HG03432 (cell line): ENCODE data around the gene USP17L22.
"Not testable (repeated sequence)": the region's sequence is repeated elsewhere in the genome, so short reads cannot be mapped to it uniquely, and the experiment has no call there.

Source experiments
- ATAC-seq: cut with Tn5 transposase; IDR thresholded peaks from one replicate; pipeline ENCODE4 v1.9.1; 2021; ENCODE audit warnings: mild to moderate bottlenecking, moderate library complexity; ENCODE audit not compliant: unreplicated experiment

USP17L22 gene, protein sequence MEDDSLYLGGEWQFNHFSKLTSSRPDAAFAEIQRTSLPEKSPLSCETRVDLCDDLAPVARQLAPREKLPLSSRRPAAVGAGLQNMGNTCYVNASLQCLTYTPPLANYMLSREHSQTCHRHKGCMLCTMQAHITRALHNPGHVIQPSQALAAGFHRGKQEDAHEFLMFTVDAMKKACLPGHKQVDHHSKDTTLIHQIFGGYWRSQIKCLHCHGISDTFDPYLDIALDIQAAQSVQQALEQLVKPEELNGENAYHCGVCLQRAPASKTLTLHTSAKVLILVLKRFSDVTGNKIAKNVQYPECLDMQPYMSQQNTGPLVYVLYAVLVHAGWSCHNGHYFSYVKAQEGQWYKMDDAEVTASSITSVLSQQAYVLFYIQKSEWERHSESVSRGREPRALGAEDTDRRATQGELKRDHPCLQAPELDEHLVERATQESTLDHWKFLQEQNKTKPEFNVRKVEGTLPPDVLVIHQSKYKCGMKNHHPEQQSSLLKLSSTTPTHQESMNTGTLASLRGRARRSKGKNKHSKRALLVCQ

GRCh38 chr4:9267319-9267718 lies at the start of gene USP17L22:
Gene USP17L22, plus strand, starts transcription at chr4:9267619. Its CDS starts 0 bp downstream, at chr4:9267619.
- not testable (repeated sequence) for ATAC-seq

DNA sequence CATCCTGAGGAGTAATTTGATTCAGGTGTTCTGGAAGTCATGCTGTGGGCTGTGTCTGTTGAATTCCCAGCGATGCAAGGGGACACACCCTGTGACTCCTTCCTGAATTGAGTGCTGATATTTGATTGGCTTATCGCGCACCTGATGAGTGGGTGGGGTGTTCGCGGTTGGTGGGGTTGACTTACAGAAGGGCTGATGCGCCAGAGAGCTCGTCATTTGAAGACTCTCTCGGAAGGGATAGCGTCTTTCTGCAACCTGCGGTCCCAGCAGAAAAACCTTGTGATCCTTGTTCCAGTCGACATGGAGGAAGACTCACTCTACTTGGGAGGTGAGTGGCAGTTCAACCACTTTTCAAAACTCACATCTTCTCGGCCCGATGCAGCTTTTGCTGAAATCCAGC lies 47.6 kb upstream of the USP17L22 start, which contains the start of gene USP17L12:
USP17L12 (plus strand) TSS at position 301 of the 400 bp plus-strand sequence; CDS start at position 301, 0 bp downstream.
- not testable (repeated sequence) for ATAC-seq

- not testable (repeated sequence) for ATAC-seq
These were observed 42.8 kb upstream of the USP17L22 start, which contains the start of gene USP17L13 for GRCh38 chr4:9224596-9224995. Gene USP17L13, plus strand, starts transcription at chr4:9224896. Its CDS starts 0 bp downstream, at chr4:9224896.

DNA sequence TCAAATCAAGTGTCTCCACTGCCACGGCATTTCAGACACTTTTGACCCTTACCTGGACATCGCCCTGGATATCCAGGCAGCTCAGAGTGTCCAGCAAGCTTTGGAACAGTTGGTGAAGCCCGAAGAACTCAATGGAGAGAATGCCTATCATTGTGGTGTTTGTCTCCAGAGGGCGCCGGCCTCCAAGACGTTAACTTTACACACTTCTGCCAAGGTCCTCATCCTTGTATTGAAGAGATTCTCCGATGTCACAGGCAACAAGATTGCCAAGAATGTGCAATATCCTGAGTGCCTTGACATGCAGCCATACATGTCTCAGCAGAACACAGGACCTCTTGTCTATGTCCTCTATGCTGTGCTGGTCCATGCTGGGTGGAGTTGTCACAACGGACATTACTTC lies 37.2 kb upstream of the USP17L22 start:
- not testable (repeated sequence) for ATAC-seq

DNA sequence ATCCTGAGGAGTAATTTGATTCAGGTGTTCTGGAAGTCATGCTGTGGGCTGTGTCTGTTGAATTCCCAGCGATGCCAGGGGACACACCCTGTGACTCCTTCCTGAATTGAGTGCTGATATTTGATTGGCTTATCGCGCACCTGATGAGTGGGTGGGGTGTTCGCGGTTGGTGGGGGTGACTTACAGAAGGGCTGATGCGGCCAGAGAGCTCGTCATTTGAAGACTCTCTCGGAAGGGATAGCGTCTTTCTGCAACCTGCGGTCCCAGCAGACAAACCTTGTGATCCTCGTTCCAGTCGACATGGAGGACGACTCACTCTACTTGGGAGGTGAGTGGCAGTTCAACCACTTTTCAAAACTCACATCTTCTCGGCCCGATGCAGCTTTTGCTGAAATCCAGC lies 33.3 kb upstream of the USP17L22 start, which contains the start of gene USP17L15:
USP17L15 (plus strand) TSS at position 301 of the 400 bp plus-strand sequence; CDS start at position 301, 0 bp downstream.
- ATAC-seq = not testable (repeated sequence)

DNA sequence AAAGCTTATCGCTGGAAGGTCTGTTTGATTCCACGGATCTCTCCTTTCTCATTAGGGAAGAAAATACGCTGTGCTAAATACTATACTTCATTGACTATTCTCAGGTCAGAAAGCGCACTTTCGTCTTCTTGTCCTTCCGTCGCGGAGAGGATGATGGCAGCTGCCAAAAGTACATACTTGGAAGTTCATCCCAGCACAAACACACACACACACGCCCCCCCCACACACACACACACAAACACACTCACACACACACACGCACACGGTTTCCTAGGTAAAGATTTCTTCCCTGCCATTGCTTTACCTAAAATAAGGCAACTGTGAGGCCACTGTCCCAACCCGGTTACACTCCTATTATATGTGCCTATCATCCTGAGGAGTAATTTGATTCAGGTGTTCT lies 29.0 kb upstream of the USP17L22 start:
- not testable (repeated sequence) for ATAC-seq

GRCh38 chr4:9243579-9243978 lies 23.8 kb upstream of the USP17L22 start, which contains the start of gene USP17L17:
Gene USP17L17, plus strand, starts transcription at chr4:9243879. Its CDS starts 0 bp downstream, at chr4:9243879.
- ATAC-seq = not testable (repeated sequence)

DNA sequence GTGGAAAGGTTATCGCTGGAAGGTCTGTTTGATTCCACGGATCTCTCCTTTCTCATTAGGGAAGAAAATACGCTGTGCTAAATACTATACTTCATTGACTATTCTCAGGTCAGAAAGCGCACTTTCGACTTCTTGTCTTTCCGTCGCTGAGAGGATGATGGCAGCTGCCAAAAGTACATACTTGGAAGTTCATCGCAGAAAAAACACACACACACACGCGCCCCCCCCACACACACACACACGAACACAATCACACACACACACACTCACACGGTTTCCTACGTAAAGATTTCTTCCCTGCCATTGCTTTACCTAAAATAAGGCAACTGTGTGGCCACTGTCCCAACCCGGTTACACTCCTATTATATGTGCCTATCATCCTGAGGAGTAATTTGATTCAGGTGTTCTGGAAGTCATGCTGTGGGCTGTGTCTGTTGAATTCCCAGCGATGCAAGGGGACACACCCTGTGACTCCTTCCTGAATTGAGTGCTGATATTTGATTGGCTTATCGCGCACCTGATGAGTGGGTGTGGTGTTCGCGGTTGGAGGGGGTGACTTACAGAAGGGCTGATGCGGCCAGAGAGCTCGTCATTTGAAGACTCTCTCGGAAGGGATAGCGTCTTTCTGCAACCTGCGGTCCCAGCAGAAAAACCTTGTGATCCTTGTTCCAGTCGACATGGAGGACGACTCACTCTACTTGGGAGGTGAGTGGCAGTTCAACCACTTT lies 19.3 kb upstream of the USP17L22 start, which contains the start of gene USP17L18:
USP17L18 (plus strand) TSS at position 678 of the 728 bp plus-strand sequence; CDS start at position 678, 0 bp downstream.
- ATAC-seq = not testable (repeated sequence)

GRCh38 chr4:9253078-9253477 lies 14.3 kb upstream of the USP17L22 start, which contains the start of gene USP17L19:
Gene USP17L19, plus strand, starts transcription at chr4:9253378. Its CDS starts 0 bp downstream, at chr4:9253378.
- ATAC-seq = not testable (repeated sequence)

DNA sequence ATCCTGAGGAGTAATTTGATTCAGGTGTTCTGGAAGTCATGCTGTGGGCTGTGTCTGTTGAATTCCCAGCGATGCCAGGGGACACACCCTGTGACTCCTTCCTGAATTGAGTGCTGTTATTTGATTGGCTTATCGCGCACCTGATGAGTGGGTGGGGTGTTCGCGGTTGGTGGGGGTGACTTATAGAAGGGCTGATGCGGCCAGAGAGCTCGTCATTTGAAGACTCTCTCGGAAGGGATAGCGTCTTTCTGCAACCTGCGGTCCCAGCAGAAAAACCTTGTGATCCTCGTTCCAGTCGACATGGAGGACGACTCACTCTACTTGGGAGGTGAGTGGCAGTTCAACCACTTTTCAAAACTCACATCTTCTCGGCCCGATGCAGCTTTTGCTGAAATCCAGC lies 9.6 kb upstream of the USP17L22 start, which contains the start of gene USP17L20:
USP17L20 (plus strand) TSS at position 301 of the 400 bp plus-strand sequence; CDS start at position 301, 0 bp downstream.
- ATAC-seq = not testable (repeated sequence)

DNA sequence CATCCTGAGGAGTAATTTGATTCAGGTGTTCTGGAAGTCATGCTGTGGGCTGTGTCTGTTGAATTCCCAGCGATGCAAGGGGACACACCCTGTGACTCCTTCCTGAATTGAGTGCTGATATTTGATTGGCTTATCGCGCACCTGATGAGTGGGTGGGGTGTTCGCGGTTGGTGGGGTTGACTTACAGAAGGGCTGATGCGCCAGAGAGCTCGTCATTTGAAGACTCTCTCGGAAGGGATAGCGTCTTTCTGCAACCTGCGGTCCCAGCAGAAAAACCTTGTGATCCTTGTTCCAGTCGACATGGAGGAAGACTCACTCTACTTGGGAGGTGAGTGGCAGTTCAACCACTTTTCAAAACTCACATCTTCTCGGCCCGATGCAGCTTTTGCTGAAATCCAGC lies 4.8 kb upstream of the USP17L22 start, which contains the start of gene USP17L21:
USP17L21 (plus strand) TSS at position 301 of the 400 bp plus-strand sequence; CDS start at position 301, 0 bp downstream.
- ATAC-seq = not testable (repeated sequence)

DNA sequence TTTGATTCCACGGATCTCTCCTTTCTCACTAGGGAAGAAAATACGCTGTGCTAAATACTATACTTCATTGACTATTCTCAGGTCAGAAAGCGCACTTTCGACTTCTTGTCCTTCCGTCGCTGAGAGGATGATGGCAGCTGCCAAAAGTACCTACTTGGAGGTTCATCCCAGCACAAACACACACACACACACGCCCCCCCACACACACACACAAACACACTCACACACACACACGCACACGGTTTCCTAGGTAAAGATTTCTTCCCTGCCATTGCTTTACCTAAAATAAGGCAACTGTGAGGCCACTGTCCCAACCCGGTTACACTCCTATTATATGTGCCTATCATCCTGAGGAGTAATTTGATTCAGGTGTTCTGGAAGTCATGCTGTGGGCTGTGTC lies 4.3 kb downstream of the USP17L22 start:
- ATAC-seq = not testable (repeated sequence)
